ENCODE data around the gene GLIS1. TPM values are rescaled to one million over a fixed set of nuclear protein-coding genes. Genes with fewer than 3 reads are reported as not detected.

Gene GLIS1
- polyA plus RNA-seq, 3 donors, result 2.2 to 4.8 (median 3.2) TPM

- DNase-seq (ENCODE audit: extremely low read depth in 1 of 11, low read depth in 9 of 11, low spot score in 4 of 11), result no peak
These were observed 256.4 kb downstream of the GLIS1 start for GRCh38 chr1:53482441-53483153.

- DNase-seq (ENCODE audit: extremely low read depth in 1 of 11, low read depth in 9 of 11, low spot score in 4 of 11), result no peak
These were observed 257.5 kb downstream of the GLIS1 start for GRCh38 chr1:53481456-53481855.

DNA sequence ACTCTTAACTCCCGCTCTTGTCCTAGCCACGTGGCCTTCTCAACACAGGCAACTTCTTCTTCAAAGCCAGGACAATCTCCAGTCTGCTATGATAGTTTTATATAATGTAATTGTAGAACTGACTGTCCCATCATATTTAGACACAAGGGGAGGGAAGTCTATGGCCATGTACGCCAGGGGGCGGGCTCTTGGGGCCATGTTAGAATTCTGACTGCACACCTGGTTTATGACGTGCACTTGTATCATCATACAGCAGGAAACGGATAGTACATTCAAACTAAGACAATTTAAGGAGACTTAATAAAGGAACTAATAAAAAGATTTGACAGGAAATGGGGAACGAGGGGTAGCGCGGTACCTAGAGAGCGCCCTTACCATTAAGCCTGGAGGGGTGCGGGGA, 258.3 kb downstream of the GLIS1 start:
- no peak for DNase-seq (ENCODE audit: extremely low read depth in 1 of 11, low read depth in 9 of 11, low spot score in 4 of 11)

DNA sequence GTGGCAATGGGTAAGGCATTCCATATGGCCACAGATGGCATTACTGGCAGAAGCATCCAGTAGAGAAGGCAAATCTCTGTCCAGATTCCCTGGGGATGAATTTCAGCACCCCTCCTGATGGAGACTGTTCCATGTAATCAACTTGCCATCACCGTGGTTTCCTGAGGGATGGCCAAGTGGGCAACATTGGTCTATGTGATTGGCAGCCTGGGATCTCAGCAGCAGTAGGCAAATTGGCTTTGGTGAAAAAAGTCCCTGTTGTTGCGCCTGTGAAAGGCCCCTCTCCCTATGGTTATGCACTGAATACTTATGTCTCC, 260.5 kb downstream of the GLIS1 start:
- DNase-seq (ENCODE audit: extremely low read depth in 1 of 11, low read depth in 9 of 11, low spot score in 4 of 11), result no peak

GRCh38 chr1:53477651-53478501, 261.1 kb downstream of the GLIS1 start:
- no peak for DNase-seq (ENCODE audit: extremely low read depth in 1 of 11, low read depth in 9 of 11, low spot score in 4 of 11)

- DNase-seq (ENCODE audit: extremely low read depth in 1 of 11, low read depth in 9 of 11, low spot score in 4 of 11), result no peak
These were observed 262.4 kb downstream of the GLIS1 start for GRCh38 chr1:53476579-53476978.

- DNase-seq (ENCODE audit: extremely low read depth in 1 of 11, low read depth in 9 of 11, low spot score in 4 of 11), result no peak
These were observed 263.3 kb downstream of the GLIS1 start for GRCh38 chr1:53475664-53476063.

- DNase-seq (ENCODE audit: extremely low read depth in 1 of 11, low read depth in 9 of 11, low spot score in 4 of 11), result no peak
These were observed 265.5 kb downstream of the GLIS1 start for GRCh38 chr1:53473463-53473862.

- DNase-seq (ENCODE audit: extremely low read depth in 1 of 11, low read depth in 9 of 11, low spot score in 4 of 11), result no peak
These were observed 268.0 kb downstream of the GLIS1 start for GRCh38 chr1:53471000-53471399.

DNA sequence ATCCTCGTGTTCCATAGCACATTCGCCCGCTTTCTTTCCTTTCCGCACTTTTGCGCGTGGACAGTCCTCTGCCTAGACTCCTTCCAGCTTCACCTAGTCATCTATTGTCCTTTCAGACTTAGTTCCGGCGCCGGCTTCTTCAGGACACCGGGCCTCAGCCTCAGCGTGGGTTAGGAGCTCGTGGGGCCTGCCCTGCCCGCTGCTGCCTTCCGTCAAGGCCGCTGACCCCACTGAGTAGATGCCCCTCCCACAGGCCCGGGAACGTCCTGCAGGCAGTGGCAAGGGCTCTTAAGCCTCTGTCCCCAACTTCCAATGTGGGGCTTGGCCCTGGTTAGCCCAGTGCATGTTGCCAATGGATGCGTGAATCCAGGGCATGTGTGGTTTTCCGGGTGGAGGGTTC, 268.4 kb downstream of the GLIS1 start:
- DNase-seq (ENCODE audit: extremely low read depth in 1 of 11, low read depth in 9 of 11, low spot score in 4 of 11), result no peak

GRCh38 chr1:53470155-53470554, 268.8 kb downstream of the GLIS1 start:
- DNase-seq (ENCODE audit: extremely low read depth in 1 of 11, low read depth in 9 of 11, low spot score in 4 of 11), result peak; percentile 42 to 81 (median 71)

DNA sequence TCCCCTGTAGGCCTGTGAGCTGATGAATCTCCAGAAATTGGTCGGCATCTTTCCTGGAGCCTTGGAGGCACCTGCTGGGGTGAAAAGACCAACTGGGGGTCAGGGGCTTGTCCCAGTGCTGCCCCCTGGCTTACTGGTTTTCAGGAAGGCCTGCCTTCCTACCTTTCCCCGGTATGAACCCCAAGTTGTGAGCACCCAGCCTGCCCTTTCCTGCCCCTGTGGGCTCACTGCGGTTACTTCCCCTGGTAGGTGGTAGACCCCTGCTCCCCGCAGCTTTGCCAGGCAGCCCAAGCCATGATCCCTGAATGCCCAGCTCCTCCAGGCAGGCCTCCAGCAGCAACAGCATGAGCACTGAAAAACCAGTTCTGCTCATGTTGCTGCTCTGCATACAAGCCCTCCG, 269.6 kb downstream of the GLIS1 start:
- DNase-seq (ENCODE audit: extremely low read depth in 1 of 11, low read depth in 9 of 11, low spot score in 4 of 11), result no peak

DNA sequence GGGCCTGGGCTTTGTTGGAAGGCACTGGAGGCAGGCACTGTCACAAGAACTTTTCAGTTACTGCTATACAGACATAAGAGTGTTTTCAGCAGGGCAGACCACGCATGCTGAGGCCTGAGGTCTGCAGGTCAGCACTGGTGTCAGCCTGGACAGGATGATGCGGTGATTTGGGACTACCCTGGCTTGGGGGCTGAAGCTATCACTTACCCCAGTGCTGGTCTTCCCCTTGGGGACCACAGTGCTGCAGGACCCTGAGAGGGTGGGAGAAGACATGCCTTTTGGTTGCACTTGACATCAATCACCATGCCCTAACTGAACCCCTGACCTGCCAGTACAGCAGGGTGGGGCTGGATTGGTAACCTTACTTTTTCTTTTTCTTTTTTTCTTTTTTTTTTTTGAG, 270.6 kb downstream of the GLIS1 start:
- no peak for DNase-seq (ENCODE audit: extremely low read depth in 1 of 11, low read depth in 9 of 11, low spot score in 4 of 11)

DNA sequence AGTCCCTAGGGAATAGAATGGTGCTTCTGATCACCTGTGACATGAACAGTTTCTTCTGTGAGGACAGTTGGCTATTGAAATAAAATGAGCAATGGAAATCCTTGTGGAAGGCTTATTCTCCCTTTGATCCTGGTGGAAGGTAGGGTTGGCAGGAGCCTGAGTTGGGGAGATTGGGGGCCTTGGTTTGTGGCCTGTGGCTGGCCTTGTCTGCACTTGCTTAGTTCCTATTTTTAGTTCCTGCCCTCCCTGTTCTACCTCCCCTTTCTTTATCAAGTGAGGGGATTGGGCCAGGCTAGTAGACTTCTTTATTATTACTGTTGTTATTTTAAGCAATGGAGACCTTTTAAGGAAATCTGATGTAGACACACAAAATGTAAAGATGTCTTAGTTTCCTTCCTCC, 271.6 kb downstream of the GLIS1 start:
- DNase-seq (ENCODE audit: extremely low read depth in 1 of 11, low read depth in 9 of 11, low spot score in 4 of 11), result no peak

GRCh38 chr1:53465023-53465957, 273.7 kb downstream of the GLIS1 start:
- no peak for DNase-seq (ENCODE audit: extremely low read depth in 1 of 11, low read depth in 9 of 11, low spot score in 4 of 11)

DNA sequence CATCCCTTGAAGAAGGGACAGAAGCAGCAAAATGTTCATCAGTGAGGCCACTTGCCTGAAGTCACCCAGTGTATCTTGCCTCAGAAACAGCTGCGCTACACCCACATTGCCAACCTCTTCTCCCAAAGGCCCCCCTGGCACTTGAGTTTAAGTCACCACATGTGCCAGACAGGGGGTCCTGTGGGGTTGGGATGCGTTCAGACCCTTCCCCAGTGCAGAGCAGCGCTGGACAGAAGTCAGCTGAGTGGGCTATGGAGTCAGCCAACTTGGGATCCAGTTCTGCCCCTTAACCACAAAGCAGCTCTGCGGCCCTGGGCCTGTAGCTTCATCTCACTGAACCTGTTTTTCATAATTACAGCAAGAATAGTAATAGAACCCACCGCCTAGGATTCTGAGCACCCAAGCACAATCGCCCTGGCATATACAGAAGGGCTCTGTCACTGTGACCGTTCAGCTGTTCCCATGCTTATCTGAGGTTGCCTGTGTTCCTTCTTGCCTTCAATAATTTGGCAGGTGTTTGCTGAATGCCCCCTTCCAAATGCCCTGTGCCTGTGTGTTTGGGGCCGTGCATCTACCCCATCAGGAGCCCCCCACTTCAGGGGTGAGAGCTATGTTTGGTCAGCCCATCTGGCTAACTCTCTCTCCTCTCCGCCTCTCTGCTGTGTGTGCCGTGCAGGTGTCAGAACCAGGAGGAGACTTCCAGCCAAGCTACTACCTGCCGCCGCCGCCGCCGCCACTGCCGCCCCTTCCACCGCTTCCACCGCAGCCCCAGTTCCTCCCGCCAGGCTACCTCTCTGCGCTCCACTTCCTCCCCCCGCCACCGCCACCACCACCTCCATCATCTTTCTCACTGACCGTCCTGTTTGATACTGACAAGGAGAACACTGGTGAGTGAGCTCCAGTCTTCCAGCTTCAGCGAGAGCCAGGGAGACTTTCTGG, 274.7 kb downstream of the GLIS1 start:
- DNase-seq (ENCODE audit: extremely low read depth in 1 of 11, low read depth in 9 of 11, low spot score in 4 of 11), result no peak

DNA sequence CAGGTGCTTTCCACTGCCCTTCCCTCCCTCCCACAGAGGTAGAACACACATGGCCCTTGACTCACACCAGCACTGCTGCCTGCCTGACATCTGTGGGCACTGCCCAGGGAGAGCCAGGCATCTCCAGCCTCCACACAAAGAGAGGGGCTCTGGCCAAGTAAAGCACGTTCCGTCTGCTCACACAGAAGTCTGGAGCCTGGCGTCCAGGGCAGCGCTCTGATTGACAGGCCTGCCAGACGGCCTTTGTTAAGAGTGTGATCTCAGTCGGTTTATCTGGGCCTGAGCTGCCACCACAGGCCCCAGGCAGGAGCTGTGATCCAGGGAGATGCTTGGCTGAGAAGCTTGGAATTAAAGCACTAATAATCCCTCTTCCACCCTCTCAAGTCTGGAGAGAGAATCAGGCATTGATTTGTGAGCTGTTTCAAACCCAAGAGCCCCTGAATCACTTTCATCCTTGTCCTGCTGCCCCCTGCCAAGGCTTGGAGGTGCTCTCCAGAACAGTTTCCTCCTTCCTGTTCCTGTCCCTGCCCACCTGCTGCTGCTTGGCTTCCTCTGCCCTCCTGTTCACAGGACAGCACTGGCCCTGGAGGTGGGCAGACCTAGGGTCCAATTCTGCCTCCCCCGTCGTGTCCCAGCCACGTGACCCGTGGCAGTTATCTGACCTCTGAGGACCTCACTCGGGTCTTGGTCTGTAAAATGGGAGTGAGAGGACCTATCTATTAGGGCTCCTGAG, 276.0 kb downstream of the GLIS1 start:
- DNase-seq (ENCODE audit: extremely low read depth in 1 of 11, low read depth in 9 of 11, low spot score in 4 of 11), result no peak

- no peak for DNase-seq (ENCODE audit: extremely low read depth in 1 of 11, low read depth in 9 of 11, low spot score in 4 of 11)
These were observed 276.8 kb downstream of the GLIS1 start for GRCh38 chr1:53462193-53462592.
